Endothelial cell (in vitro differentiated cells): ENCODE data around the gene VNN1. TPM values are rescaled to one million over a fixed set of nuclear protein-coding genes. Genes with fewer than 3 reads are reported as not detected.

ENCODE experiments used
- DNase-seq: peaks from one replicate; pipeline ENCODE4 v3.0.0; 2021; ENCODE audit warnings: low spot score
- H3K27ac Mint-ChIP-seq: one replicate; pipeline ENCODE4 v1.8.0; 2021; ENCODE audit warnings: mixed read lengths, inconsistent platforms; ENCODE audit not compliant: unreplicated experiment
- H3K27me3 Mint-ChIP-seq: one replicate; pipeline ENCODE4 v1.8.0; 2021; ENCODE audit warnings: mild to moderate bottlenecking, moderate library complexity, mixed read lengths, inconsistent platforms; ENCODE audit not compliant: unreplicated experiment
- H3K36me3 Mint-ChIP-seq: one replicate; pipeline ENCODE4 v1.8.0; 2021; ENCODE audit warnings: mild to moderate bottlenecking, low read depth, mixed read lengths, inconsistent platforms; ENCODE audit not compliant: unreplicated experiment
- H3K4me1 Mint-ChIP-seq: one replicate; pipeline ENCODE4 v1.8.0; 2021; ENCODE audit warnings: mild to moderate bottlenecking, mixed read lengths, inconsistent platforms; ENCODE audit not compliant: unreplicated experiment
- H3K4me3 Mint-ChIP-seq: one replicate; pipeline ENCODE4 v1.8.0; 2021; ENCODE audit warnings: mild to moderate bottlenecking, mixed read lengths, inconsistent platforms; ENCODE audit not compliant: unreplicated experiment
- H3K9me3 Mint-ChIP-seq: one replicate; pipeline ENCODE4 v1.8.0; 2021; ENCODE audit warnings: mixed read lengths, inconsistent platforms; ENCODE audit not compliant: unreplicated experiment
- CTCF ChIP-seq: fragments of 200-600 bp; sonication (generic); IDR thresholded peaks from one replicate; pipeline ENCODE4 v1.5.0; 2021; ENCODE audit warnings: antibody characterized with exemption; ENCODE audit not compliant: unreplicated experiment
- total RNA-seq: library from RNA; stranded (reverse); fragmentation: NEBNext Ultra II Directional; extraction: Animal tissue kit (Norgen Biotek cat#: 25700); gene quantifications from one replicate; pipeline ENCODE4 v1.2.1, GENCODE V29; 2021; ENCODE audit not compliant: unreplicated experiment

The VNN1 gene
- total RNA-seq, 1 donor from 2014 or later = 1.5 TPM

GRCh38 chr6:132693478-132693877, 20.4 kb downstream of the VNN1 start:
- no peak overlapping the region for H3K4me3 Mint-ChIP-seq
- no peak for DNase-seq
- peaks cover 4% of the 10 kb centered on the region for H3K36me3 Mint-ChIP-seq
- TF ChIP-seq CTCF = no peak
- H3K4me1 Mint-ChIP-seq = peaks cover 9% of the 10 kb centered on the region
- H3K9me3 Mint-ChIP-seq = peaks cover 8% of the 10 kb centered on the region
- no peak overlapping the region for H3K27ac Mint-ChIP-seq
- H3K27me3 Mint-ChIP-seq = no peaks in the 10 kb centered on the region

GRCh38 chr6:132690678-132691077, 23.2 kb downstream of the VNN1 start:
- Mint-ChIP-seq H3K4me1 (peaks cover 24% of the 10 kb centered on the region), H3K9me3 (peaks cover 2% of the 10 kb centered on the region), H3K36me3 (peaks cover under 1% of the 10 kb centered on the region), H3K4me3 (no peak overlapping the region), H3K27ac (no peak overlapping the region), H3K27me3 (no peaks in the 10 kb centered on the region)
- DNase-seq = no peak
- no peak for TF ChIP-seq CTCF

- no peak for DNase-seq
- Mint-ChIP-seq H3K4me3 (no peak overlapping the region), H3K36me3 (no peaks in the 10 kb centered on the region), H3K4me1 (peaks cover 29% of the 10 kb centered on the region), H3K27ac (peak overlapping the region; percentile 91), H3K27me3 (peaks cover 2% of the 10 kb centered on the region), H3K9me3 (no peaks in the 10 kb centered on the region)
- TF ChIP-seq CTCF = no peak
These were observed 26.5 kb downstream of the VNN1 start for GRCh38 chr6:132687306-132687705.

GRCh38 chr6:132686531-132686930, 27.3 kb downstream of the VNN1 start:
- H3K27me3 Mint-ChIP-seq = peaks cover 2% of the 10 kb centered on the region
- TF ChIP-seq CTCF = no peak

GRCh38 chr6:132685009-132685408, 28.8 kb downstream of the VNN1 start:
- H3K4me3 Mint-ChIP-seq = no peak overlapping the region
- no peak overlapping the region for H3K27ac Mint-ChIP-seq

More at GRCh38 chr6:132686531-132686930, 27.3 kb downstream of the VNN1 start:
- peak overlapping the region; percentile 91 for H3K27ac Mint-ChIP-seq
- H3K4me3 Mint-ChIP-seq = no peak overlapping the region
- no peak for DNase-seq
- peaks cover 29% of the 10 kb centered on the region for H3K4me1 Mint-ChIP-seq
- H3K9me3 Mint-ChIP-seq = no peaks in the 10 kb centered on the region
- H3K36me3 Mint-ChIP-seq = no peaks in the 10 kb centered on the region

More at GRCh38 chr6:132685009-132685408, 28.8 kb downstream of the VNN1 start:
- TF ChIP-seq CTCF = no peak
- Mint-ChIP-seq H3K36me3 (no peaks in the 10 kb centered on the region), H3K4me1 (peaks cover 26% of the 10 kb centered on the region), H3K9me3 (no peaks in the 10 kb centered on the region), H3K27me3 (peaks cover 2% of the 10 kb centered on the region)
- DNase-seq = no peak
